Measurements from ENCODE around the gene RNF4.

RNF4 gene

DNA sequence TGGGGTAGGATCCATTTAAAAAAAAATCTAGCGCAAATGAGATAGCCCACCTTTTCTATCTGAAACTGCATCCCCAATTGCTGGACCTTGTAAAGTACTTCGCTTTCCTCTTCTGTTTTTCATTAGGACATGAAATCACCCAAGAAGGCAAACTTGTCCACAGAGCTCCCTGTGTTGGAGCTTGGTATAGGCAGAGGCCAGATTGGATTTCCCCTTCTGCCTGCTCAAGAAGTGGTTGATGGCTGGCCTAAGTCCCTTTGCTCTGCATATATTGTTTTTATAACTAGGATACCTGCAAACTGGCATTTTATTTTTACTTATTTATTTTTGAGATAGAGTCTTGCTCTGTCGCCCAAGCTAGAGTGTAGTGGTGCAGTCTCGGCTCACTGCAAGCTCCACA, 28.4 kb downstream of the RNF4 start:
- no peak overlapping the region for H3K27ac ChIP-seq
- TF ChIP-seq, protein P1, sequence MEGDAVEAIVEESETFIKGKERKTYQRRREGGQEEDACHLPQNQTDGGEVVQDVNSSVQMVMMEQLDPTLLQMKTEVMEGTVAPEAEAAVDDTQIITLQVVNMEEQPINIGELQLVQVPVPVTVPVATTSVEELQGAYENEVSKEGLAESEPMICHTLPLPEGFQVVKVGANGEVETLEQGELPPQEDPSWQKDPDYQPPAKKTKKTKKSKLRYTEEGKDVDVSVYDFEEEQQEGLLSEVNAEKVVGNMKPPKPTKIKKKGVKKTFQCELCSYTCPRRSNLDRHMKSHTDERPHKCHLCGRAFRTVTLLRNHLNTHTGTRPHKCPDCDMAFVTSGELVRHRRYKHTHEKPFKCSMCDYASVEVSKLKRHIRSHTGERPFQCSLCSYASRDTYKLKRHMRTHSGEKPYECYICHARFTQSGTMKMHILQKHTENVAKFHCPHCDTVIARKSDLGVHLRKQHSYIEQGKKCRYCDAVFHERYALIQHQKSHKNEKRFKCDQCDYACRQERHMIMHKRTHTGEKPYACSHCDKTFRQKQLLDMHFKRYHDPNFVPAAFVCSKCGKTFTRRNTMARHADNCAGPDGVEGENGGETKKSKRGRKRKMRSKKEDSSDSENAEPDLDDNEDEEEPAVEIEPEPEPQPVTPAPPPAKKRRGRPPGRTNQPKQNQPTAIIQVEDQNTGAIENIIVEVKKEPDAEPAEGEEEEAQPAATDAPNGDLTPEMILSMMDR (conservative IDR thresholded peaks at IDR 0.05), result no peak

DNA sequence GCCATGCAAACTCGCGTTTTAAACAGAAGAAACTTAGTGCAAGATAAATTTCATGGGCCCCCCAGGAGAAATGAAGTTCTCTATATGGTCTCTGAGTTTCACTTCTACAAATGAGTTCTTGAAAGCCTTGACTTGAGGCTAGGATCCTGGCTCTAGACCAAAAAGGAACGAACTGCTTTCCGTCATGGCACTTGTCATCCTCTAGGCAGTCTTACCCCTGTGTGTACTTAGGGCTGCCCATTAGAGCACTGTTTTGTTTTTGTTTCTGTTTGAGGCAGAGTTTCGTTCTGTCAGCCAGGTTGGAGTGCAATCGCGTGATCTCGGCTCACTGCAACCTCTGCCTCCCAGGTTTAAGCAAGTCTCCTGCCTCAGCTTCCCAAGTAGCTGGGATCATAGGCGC, 29.0 kb downstream of the RNF4 start:
- H3K27ac ChIP-seq, result no peak overlapping the region
- TF ChIP-seq, protein P1 (conservative IDR thresholded peaks at IDR 0.05), result no peak

DNA sequence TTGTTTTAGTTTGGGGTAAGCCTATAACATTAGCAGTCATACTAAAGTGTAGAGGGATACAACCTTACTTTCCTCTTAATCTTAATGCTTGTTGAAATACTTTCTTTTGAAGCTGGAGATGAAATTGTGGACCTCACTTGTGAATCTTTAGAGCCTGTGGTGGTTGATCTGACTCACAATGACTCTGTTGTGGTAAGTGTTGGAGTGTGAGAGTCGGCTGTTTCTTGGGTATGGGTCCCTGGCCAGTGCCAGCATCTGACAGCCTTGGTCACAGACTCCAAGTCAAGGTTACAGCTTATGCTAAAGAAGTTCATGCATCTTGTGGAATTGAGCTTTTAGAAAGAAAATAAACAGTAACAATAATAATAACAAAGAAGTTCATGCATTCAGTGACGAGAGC, 31.6 kb downstream of the RNF4 start:
- no peak overlapping the region for H3K27ac ChIP-seq
- TF ChIP-seq, protein P1 (conservative IDR thresholded peaks at IDR 0.05), result no peak

DNA sequence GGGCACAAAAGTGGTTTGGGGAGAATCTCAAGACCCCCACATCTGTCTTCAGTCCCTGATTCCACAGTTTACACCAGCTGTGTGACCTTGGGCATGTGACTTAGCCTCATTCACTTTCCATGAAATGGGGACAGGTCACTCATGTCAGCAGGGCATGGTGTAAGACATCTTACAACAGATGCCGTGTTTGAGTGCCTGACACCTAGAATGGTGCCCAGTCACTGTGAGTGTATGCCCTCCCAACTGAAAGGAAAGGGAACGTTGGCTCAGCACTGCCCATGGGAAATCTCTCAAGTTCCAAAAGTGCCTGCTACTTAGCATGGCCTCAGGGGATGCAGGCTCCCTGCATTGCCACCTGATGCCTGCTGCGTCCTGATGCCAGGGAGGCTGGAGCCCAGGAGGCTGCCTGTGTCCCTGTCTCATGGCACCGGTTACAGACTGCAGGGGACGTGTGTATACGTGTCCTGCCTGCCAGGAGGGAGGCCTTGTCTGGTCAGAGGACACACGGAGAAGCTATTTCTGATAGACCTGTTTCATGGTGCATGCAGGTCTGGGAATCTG, 32.2 kb downstream of the RNF4 start:
- H3K27ac ChIP-seq, result no peak overlapping the region
- TF ChIP-seq, protein P1 (conservative IDR thresholded peaks at IDR 0.05), result no peak

DNA sequence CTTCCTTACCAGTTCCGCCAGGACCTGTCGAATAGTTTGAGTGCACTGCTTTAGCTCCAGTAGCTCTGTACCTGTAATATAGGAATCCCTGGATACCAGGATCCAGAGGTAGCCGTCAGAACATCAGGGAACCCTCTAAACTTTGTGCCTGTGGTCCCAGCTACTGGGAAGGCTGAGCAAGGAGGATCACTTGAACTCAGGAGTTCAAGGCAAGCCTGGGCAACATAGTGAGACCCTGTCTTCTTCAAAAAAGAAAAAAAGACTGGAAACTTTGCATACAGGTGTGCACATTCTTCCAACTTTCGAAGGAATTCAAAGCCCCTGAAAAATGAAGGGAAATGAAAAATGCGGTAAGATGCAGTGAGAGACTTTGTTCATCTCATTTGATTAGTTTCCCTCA, 34.9 kb downstream of the RNF4 start:
- no peak overlapping the region for H3K27ac ChIP-seq
- TF ChIP-seq, protein P1 (conservative IDR thresholded peaks at IDR 0.05), result no peak

DNA sequence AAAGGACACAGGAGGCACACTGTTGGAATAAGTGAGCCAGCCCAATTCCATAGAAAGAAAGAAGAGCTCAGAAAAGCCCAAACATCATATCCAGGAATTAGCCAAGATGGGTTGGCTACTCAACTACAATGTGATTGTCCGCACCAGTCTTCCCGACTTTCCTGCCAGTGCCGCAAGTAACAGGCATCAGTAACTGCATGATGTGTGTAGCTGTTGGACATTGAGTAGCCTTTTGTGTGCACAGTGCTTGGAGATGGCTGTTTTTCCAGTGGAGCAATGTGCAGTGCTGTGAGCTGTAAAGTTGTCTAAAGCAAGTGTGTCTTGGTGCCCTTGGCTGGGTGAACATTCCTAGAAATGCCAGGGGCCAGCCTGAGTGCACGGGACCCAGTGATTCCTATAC, 38.4 kb downstream of the RNF4 start:
- TF ChIP-seq, protein P1 (conservative IDR thresholded peaks at IDR 0.05), result no peak
- no peak overlapping the region for H3K27ac ChIP-seq

DNA sequence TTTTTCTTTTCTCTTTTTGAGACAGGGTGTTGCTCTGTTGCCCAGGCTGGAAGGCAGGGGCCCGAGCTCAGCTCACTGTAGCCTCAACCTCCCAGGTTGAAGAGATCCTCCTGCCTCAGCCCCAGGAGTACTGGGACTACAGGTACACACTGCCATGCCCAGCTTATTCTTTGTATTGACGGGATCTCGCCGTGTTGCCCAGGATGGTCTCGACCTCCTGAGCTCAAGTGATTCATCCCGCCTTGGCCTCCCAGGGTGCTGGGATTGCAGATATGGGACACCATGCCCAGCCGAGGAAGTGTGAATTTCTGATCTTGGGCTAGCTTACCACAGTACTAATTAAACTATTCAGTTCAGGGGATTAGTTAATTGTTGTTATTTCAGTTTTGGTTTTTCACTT, 38.9 kb downstream of the RNF4 start:
- H3K27ac ChIP-seq, result no peak overlapping the region

More for the DNA sequence above, 38.9 kb downstream of the RNF4 start:
- TF ChIP-seq, protein P1 (conservative IDR thresholded peaks at IDR 0.05), result no peak

All from VCaP (cell line).